Prostate gland (tissue), 2 donors: ENCODE measurements around the gene ITGA11.

ENCODE experiments used
- POLR2A ChIP-seq: fragments of 450-650 bp; IDR thresholded peaks from one replicate; pipeline ENCODE4 v1.6.1; 2016; ENCODE audit warnings: antibody characterized with exemption, mild to moderate bottlenecking
- POLR2AphosphoS5 ChIP-seq: sonication (generic); formaldehyde crosslinking; IDR thresholded peaks from one replicate; pipeline ENCODE4 v1.6.1; 2017; ENCODE audit warnings: antibody characterized with exemption
- TF ChIP-seq, protein P1 (sequence below), 4 experiments: fragments of 200-600 bp in 2 of 4; fragments of 450-650 bp in 2 of 4; sonication (generic) in 2 of 4; IDR thresholded peaks; 1 replicate in 3 of 4; 2 replicates in 1 of 4; pipeline ENCODE4 v1.5.1; 2016 to 2019; ENCODE audit warnings: antibody characterized with exemption in 4 of 4, mild to moderate bottlenecking in 2 of 4, moderate library complexity in 2 of 4

GRCh38 chr15:68429691-68430470 is 2.1 kb downstream of the ITGA11 start:
- TF ChIP-seq, protein P1, sequence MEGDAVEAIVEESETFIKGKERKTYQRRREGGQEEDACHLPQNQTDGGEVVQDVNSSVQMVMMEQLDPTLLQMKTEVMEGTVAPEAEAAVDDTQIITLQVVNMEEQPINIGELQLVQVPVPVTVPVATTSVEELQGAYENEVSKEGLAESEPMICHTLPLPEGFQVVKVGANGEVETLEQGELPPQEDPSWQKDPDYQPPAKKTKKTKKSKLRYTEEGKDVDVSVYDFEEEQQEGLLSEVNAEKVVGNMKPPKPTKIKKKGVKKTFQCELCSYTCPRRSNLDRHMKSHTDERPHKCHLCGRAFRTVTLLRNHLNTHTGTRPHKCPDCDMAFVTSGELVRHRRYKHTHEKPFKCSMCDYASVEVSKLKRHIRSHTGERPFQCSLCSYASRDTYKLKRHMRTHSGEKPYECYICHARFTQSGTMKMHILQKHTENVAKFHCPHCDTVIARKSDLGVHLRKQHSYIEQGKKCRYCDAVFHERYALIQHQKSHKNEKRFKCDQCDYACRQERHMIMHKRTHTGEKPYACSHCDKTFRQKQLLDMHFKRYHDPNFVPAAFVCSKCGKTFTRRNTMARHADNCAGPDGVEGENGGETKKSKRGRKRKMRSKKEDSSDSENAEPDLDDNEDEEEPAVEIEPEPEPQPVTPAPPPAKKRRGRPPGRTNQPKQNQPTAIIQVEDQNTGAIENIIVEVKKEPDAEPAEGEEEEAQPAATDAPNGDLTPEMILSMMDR (IDR thresholded peaks at IDR 0.05) = no peak
- TF ChIP-seq POLR2A = no peak
- TF ChIP-seq POLR2AphosphoS5 = no peak
